Body of pancreas (tissue), 4 donors: Measurements from ENCODE around the gene CANX.

Source experiments
- POLR2A ChIP-seq, 3 donors: fragments of 450-650 bp; IDR thresholded peaks; one replicate each; pipeline ENCODE4 v1.6.1; 2016; ENCODE audit warnings: antibody characterized with exemption in 3 of 3, mild to moderate bottlenecking in 2 of 3
- TF ChIP-seq, protein P1 (sequence below), 7 experiments: fragments of 450-650 bp in 4 of 7; fragments of 200-600 bp in 3 of 7; sonication (generic) in 3 of 7; IDR thresholded peaks; one replicate each; pipeline ENCODE4 v1.5.1; 2016 to 2019; ENCODE audit warnings: antibody characterized with exemption in 7 of 7

DNA sequence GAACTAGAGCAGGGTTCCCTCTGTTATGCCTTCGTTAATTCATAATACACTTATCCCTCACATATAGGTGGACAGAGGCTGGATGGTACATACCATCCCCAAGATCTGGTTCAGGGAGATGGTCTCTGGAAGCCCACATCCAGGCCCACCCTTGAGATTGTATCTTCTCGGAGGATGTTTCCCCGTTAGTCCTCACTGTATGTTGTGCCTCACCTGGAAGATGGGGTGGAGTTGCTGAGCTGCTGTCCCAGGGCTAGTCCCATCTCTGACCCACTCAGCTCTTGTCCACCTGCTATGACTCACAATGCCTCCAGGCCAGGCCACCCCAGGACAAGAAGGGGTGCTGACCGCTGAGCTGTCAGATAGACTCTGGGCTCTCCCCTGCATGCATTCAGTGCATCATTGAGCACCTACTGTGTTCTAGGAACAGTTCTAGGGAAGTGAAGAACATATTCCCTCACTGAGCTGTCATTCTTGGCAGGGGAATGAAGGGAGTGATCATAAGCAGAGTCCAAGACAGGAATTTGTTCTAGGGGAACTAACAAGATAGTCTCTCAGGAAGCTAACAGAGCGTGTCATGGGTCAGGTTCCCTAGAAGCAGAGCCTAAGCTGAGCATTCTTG, 17.9 kb upstream of the CANX start, which contains the start of gene CBY3:
- TF ChIP-seq, protein P1, sequence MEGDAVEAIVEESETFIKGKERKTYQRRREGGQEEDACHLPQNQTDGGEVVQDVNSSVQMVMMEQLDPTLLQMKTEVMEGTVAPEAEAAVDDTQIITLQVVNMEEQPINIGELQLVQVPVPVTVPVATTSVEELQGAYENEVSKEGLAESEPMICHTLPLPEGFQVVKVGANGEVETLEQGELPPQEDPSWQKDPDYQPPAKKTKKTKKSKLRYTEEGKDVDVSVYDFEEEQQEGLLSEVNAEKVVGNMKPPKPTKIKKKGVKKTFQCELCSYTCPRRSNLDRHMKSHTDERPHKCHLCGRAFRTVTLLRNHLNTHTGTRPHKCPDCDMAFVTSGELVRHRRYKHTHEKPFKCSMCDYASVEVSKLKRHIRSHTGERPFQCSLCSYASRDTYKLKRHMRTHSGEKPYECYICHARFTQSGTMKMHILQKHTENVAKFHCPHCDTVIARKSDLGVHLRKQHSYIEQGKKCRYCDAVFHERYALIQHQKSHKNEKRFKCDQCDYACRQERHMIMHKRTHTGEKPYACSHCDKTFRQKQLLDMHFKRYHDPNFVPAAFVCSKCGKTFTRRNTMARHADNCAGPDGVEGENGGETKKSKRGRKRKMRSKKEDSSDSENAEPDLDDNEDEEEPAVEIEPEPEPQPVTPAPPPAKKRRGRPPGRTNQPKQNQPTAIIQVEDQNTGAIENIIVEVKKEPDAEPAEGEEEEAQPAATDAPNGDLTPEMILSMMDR (IDR thresholded peaks at IDR 0.05), result no peak
- TF ChIP-seq POLR2A (IDR thresholded peaks at IDR 0.05), result no peak
